Measurements from ENCODE around the gene KCNG2. TPM values are rescaled to one million over a fixed set of nuclear protein-coding genes. Genes with fewer than 3 reads are reported as not detected.

The KCNG2 gene
- total and polyA plus RNA-seq, 10 of the 15 experiments (the other 5 are each of a cell fraction or from before 2014, with no cell fraction given) = 0.20 to 0.23 TPM; not detected in 8

DNA sequence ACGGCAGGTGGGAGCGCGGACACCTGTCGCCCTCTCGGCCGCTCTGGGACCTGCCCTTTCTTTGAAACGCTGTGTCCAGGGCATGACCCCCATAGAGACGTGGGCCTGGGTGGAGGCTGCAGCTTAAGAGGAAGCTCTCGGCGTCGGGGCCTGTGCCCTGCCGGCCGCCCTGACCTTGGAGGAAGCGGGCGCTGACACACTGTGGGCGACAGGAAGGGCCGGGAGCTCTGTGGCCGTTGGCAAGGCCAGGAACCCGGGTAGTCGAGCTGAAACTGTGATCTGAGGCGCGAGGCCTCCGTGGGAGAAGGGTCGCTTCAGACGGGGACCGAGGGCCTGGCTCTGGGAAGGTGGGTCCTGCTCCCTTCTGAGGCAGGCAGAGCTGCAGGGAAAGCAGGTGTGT is 28.2 kb downstream of the KCNG2 start:
- Histone ChIP-seq H3K36me3 (ENCODE audit: control insufficient read depth in 2 of 2, insufficient read depth in 2 of 2, low read length in 1 of 2) (no peaks in the 10 kb centered on the region), H3K79me2 (ENCODE audit: control insufficient read depth, insufficient read depth, low read length) (no peaks in the 10 kb centered on the region), H3K9ac (ENCODE audit: control insufficient read depth, insufficient read depth, low read length) (no peak overlapping the region), H4K20me1 (ENCODE audit: control insufficient read depth, insufficient read depth) (no peaks in the 10 kb centered on the region), H3K27me3 (replicated peaks in 1 of 2; ENCODE audit: control insufficient read depth in 2 of 2, insufficient read depth in 2 of 2, low read length in 1 of 2) (no peaks in the 10 kb centered on the region), H3K4me3 (no peak overlapping the region; the same call in 1 of the 2 replicates), H3K9me3 (replicated peaks; ENCODE audit: control insufficient read depth, insufficient read depth, low read length) (no peaks in the 10 kb centered on the region; the same call in 2 of the 3 replicates), H2AFZ (ENCODE audit: control insufficient read depth, low read depth, low read length) (peak overlapping the region; percentile 68), H3K4me1 (ENCODE audit: control insufficient read depth, insufficient read depth, low read length) (no peaks in the 10 kb centered on the region), H3K4me2 (ENCODE audit: control insufficient read depth, insufficient read depth) (peak overlapping the region; percentile 61), H3K27ac (ENCODE audit: control insufficient read depth, insufficient read depth) (no peak overlapping the region)
- no TSS peak for BruUV-seq (replicated peaks)
- intact Hi-C loops (cut with micrococcal nuclease; ENCODE audit: unreplicated experiment) (no loop called here), in situ Hi-C loops (cut with MboI) (no loop called here)
- ChIA-PET CTCF (no interaction called here), POLR2A (no interaction called here), SMC1A (ENCODE audit: uncharacterized antibody, unreplicated experiment) (interaction anchor here (1.7 kb wide), 1 partner anchor 16 kb away, joined by 5 read pairs; no protein-coding TSS in a partner anchor), RAD21 (ENCODE audit: unreplicated experiment) (no interaction called here)
- 79% methylated on average over 22 of the region's 26 CpGs for WGBS (ENCODE audit: insufficient coverage, insufficient replicate concordance, low lambda C conversion rate, missing lambda C conversion rate)
- FAIRE-seq = no peak
- ATAC-seq = no peak
- TF ChIP-seq CBX3 (IDR thresholded peaks at IDR 0.05; ENCODE audit: borderline replicate concordance, low read depth) (no peak), RAD21 (IDR thresholded peaks at IDR 0.05; ENCODE audit: insufficient read depth, low read depth, low read length) (no peak), WRNIP1 (IDR thresholded peaks at IDR 0.05; ENCODE audit: borderline replicate concordance, low read depth, low read length) (no peak), NFYB (IDR thresholded peaks at IDR 0.05; ENCODE audit: insufficient read depth, low read depth, low read length) (no peak), TARDBP (IDR thresholded peaks at IDR 0.05; ENCODE audit: borderline replicate concordance) (no peak), HDAC2 (IDR thresholded peaks at IDR 0.05) (no peak), POLR2AphosphoS5 (IDR thresholded peaks at IDR 0.05; ENCODE audit: low read length) (no peak), FOXM1 (IDR thresholded peaks at IDR 0.05; ENCODE audit: low read depth, low read length) (no peak), ZNF622 (IDR thresholded peaks at IDR 0.05) (no peak)
- TF ChIP-seq, protein P1, sequence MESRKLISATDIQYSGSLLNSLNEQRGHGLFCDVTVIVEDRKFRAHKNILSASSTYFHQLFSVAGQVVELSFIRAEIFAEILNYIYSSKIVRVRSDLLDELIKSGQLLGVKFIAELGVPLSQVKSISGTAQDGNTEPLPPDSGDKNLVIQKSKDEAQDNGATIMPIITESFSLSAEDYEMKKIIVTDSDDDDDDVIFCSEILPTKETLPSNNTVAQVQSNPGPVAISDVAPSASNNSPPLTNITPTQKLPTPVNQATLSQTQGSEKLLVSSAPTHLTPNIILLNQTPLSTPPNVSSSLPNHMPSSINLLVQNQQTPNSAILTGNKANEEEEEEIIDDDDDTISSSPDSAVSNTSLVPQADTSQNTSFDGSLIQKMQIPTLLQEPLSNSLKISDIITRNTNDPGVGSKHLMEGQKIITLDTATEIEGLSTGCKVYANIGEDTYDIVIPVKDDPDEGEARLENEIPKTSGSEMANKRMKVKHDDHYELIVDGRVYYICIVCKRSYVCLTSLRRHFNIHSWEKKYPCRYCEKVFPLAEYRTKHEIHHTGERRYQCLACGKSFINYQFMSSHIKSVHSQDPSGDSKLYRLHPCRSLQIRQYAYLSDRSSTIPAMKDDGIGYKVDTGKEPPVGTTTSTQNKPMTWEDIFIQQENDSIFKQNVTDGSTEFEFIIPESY (IDR thresholded peaks at IDR 0.05) = no peak
- TF ChIP-seq, protein P2, sequence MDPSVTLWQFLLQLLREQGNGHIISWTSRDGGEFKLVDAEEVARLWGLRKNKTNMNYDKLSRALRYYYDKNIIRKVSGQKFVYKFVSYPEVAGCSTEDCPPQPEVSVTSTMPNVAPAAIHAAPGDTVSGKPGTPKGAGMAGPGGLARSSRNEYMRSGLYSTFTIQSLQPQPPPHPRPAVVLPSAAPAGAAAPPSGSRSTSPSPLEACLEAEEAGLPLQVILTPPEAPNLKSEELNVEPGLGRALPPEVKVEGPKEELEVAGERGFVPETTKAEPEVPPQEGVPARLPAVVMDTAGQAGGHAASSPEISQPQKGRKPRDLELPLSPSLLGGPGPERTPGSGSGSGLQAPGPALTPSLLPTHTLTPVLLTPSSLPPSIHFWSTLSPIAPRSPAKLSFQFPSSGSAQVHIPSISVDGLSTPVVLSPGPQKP (IDR thresholded peaks at IDR 0.05; ENCODE audit: low read depth, low read length) = no peak
- TF ChIP-seq, protein P3, sequence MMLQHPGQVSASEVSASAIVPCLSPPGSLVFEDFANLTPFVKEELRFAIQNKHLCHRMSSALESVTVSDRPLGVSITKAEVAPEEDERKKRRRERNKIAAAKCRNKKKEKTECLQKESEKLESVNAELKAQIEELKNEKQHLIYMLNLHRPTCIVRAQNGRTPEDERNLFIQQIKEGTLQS (IDR thresholded peaks at IDR 0.05; ENCODE audit: borderline replicate concordance, extremely low read depth, low read depth, low read length) = no peak
- DNase-seq (ENCODE audit: low read depth, low spot score) = no peak

Measured in GM12878 (cell line).